Activated naive CD8-positive, alpha-beta T cell (primary cell): ENCODE results near the gene CDYL.

Experiments used
- H3K27ac Mint-ChIP-seq: one replicate; pipeline ENCODE4 v1.8.0; 2021; ENCODE audit warnings: mixed read lengths
- H3K27me3 Mint-ChIP-seq: one replicate; pipeline ENCODE4 v1.8.0; 2021; ENCODE audit warnings: mixed read lengths
- H3K36me3 Mint-ChIP-seq: one replicate; pipeline ENCODE4 v1.8.0; 2021; ENCODE audit warnings: mixed read lengths
- H3K4me1 Mint-ChIP-seq: one replicate; pipeline ENCODE4 v1.8.0; 2021; ENCODE audit warnings: low read depth, mixed read lengths
- H3K4me3 Mint-ChIP-seq: one replicate; pipeline ENCODE4 v1.8.0; 2021; ENCODE audit warnings: mild to moderate bottlenecking, mixed read lengths
- H3K9me3 Mint-ChIP-seq: one replicate; pipeline ENCODE4 v1.8.0; 2021; ENCODE audit warnings: low read depth, mixed read lengths

Gene CDYL

DNA sequence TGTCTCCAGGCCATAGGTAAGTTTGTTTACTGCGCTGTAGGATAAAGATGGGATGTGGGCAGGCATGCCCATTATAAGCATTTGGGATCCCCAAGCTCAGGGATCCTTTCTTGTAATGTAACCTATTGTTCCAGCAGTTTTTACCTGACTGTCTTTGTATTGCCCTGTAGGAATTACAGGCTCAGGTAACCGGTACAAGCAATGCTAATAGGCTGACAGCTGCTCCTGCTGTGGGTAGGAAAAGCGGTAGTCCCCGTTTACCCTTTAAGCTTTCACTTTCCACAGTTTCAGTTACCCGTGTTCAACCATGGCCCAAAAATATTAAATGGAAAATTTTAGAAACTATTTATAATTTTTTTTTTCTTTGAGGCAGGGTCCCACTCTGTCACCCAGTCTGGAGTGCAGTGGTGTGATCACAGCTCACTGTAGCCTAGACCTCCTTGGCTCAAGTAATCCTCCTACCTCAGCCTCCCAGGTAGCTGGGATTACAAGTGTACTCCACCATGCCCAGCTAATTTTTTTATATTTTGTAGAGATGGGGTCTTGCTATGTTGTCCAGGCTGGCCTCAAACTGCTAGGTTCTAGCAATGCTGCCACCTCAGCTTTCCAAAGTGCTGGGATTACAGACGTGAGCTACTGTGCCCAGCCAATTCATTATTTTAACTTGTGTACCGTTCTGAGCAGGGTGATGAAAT lies 108.6 kb downstream of the CDYL start:
- H3K9me3 Mint-ChIP-seq = peaks cover 5% of the 10 kb centered on the region
- peaks cover 70% of the 10 kb centered on the region for H3K4me1 Mint-ChIP-seq
- H3K27ac Mint-ChIP-seq = no peak overlapping the region
- H3K36me3 Mint-ChIP-seq = no peaks in the 10 kb centered on the region
- no peak overlapping the region for H3K4me3 Mint-ChIP-seq
- H3K27me3 Mint-ChIP-seq = no peaks in the 10 kb centered on the region

DNA sequence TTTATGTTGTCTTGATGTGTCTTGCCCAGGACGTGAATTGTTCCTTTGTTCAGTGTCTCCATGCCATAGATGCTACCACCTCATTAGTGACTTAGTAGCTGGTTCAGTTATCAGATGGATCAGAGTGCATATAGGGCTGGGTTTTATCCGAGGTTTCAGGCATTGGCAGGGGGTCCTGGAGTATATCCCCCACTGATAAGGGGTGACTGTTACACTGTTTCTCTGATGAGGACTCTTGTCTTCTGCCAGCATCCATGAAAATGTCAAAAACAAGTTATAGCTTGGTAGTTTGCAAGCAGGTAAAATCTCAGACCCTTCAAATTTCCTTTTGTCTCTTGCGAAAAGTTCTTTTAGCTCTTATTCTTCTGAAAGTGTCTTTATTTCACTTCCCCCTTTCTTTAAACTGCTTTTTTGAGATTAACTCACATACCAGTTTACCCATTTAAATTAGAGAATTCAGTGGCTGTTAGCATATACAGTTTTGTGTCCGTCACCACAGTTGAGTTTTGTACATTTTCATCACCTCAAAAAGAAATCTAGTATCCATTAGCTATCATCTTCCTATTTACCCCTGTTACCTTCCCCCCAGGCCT lies 109.2 kb downstream of the CDYL start:
- peaks cover 5% of the 10 kb centered on the region for H3K9me3 Mint-ChIP-seq
- H3K27me3 Mint-ChIP-seq = no peaks in the 10 kb centered on the region
- no peak overlapping the region for H3K4me3 Mint-ChIP-seq
- peaks cover 69% of the 10 kb centered on the region for H3K4me1 Mint-ChIP-seq
- H3K36me3 Mint-ChIP-seq = no peaks in the 10 kb centered on the region
- no peak overlapping the region for H3K27ac Mint-ChIP-seq

DNA sequence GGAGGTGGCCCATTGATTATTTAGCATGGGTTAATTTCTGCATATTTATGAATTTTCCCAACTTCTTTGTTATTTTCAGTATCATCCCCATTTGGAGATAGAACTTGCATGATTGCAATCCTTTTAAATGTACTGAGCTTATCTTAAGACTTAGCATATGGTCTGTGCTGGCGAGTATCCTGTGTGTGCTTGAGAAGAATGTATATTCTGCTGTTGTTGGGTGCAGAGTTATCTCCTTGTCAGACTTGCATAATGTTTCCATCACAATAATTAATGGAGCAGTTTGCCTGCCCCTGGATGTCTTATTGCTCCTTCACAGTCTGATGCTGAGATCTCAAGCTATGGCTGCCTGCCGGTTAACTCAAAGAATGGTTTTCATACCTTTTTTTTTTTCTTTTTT lies 112.6 kb downstream of the CDYL start:
- Mint-ChIP-seq H3K36me3 (peaks cover 8% of the 10 kb centered on the region), H3K27ac (no peak overlapping the region), H3K4me1 (peaks cover 48% of the 10 kb centered on the region), H3K4me3 (no peak overlapping the region), H3K9me3 (peaks cover 5% of the 10 kb centered on the region), H3K27me3 (no peaks in the 10 kb centered on the region)

DNA sequence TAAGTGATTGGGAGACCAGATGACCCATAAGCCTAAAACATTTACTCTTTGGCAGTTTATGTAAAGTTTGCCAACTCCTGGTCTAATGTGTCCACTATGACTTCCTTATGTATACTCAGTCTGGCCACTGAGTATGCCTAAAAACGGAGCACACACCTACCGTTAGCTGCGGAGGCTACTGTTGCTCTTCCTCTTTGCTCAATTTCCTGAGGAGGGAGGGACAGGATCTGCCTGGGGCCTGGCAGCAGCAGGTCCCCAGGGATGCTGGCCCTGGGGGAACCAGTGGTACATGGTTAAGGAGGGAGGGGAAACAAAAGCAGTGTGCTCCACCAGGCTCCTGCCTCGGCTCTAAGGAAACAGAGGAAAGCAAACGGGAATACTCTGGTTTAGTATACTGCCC lies 113.5 kb downstream of the CDYL start:
- Mint-ChIP-seq H3K4me3 (no peak overlapping the region), H3K27me3 (no peaks in the 10 kb centered on the region), H3K36me3 (peaks cover 8% of the 10 kb centered on the region), H3K4me1 (peaks cover 41% of the 10 kb centered on the region), H3K27ac (no peak overlapping the region), H3K9me3 (peaks cover 5% of the 10 kb centered on the region)

DNA sequence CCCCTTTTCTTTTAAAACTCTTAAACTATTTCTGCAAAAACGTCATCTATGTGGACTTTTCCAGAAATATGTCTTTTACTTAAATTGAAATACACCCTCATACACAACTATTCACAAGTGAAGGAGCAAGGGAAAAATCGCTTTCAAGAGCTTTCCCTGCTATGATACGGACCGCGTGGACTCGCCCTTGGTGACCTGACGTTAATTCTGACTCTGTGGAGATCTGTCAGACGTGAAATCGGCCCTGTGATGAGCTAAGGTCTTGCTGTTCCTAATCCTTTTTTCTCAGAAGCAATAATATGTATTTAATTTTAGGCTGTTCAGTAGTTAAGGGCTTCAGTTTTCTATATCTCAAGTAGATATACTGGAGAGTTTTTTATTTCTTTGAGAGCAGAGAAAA lies 114.0 kb downstream of the CDYL start:
- no peaks in the 10 kb centered on the region for H3K27me3 Mint-ChIP-seq
- H3K36me3 Mint-ChIP-seq = peaks cover 8% of the 10 kb centered on the region
- peaks cover 39% of the 10 kb centered on the region for H3K4me1 Mint-ChIP-seq
- H3K4me3 Mint-ChIP-seq = no peak overlapping the region
- peaks cover 5% of the 10 kb centered on the region for H3K9me3 Mint-ChIP-seq
- H3K27ac Mint-ChIP-seq = no peak overlapping the region

DNA sequence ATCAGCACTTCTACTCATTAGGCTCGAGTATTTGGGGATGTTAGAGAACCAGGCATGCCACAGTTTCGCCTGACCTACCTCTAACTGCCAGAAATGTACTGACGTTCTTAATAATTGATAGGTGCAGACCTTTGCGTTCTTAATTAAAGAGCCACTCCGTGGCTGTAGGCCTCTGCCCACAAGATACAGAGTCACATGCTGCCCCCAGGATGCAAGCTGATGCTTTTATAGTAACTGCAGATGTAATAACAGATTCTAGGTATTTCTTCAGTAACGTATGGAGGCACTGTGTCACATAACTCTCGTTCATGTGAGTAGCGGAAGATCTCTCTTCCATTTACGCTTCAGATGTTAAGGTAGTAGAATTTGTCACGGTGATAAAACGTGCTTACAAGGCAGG lies 114.4 kb downstream of the CDYL start:
- Mint-ChIP-seq H3K27ac (no peak overlapping the region), H3K27me3 (no peaks in the 10 kb centered on the region), H3K4me3 (no peak overlapping the region), H3K4me1 (peaks cover 35% of the 10 kb centered on the region), H3K36me3 (peaks cover 8% of the 10 kb centered on the region), H3K9me3 (peaks cover 5% of the 10 kb centered on the region)

DNA sequence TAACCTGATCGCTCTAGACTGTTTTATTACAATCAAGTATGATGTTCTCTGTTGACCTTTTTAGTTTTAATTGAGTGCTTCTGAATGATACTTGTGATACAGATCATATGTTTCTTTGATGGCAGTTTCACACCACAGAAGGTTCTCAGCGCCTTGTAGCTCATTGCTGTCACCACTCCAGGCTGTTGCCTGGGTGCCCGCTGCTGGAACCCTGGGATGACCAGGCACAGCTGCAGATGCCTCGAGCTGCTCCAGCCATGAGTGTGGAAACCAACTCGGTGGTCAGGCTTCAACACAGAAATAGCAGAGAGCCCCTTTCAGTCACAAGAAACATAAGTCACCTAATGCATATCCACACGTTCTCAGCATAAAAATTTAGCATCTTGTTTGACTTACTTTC lies 114.9 kb downstream of the CDYL start:
- H3K36me3 Mint-ChIP-seq = peaks cover 8% of the 10 kb centered on the region
- H3K4me3 Mint-ChIP-seq = no peak overlapping the region
- H3K27me3 Mint-ChIP-seq = no peaks in the 10 kb centered on the region
- H3K9me3 Mint-ChIP-seq = peaks cover 5% of the 10 kb centered on the region
- H3K4me1 Mint-ChIP-seq = peaks cover 31% of the 10 kb centered on the region
- H3K27ac Mint-ChIP-seq = no peak overlapping the region

DNA sequence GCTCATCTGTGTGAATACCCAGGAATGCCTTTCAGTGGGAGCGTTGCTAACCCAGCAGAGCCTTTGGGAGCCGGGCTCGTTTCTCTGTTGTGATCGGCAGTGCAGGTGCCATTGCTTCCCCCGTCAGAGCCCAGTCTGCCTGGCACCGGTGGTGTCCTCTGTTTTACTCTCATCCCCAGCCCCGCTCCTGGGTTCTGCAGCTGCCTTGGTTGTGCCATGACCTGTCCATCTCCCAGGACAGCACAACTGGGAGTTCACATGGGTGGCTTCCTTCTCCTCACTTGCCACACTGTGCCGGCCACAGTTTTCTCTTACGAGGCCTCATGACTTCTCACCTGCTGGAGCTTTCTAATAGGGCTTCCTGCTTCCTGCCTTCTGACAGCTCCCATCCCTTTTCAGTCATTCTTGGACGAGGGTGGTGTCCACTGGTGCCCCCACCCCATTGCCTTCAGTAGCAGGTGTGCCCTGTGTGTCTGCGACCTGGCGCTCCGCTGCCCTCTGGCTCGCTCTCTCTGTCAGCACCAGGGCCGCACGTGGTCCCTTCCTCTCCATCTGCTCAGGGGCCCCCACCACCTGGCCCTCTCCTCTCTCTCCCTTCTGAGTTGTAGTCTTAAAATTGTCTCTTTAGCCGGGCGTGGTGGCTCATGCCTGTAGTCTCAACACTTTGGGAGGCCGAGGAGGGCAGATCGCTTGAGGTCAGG lies 116.7 kb downstream of the CDYL start:
- Mint-ChIP-seq H3K27ac (no peak overlapping the region), H3K27me3 (no peaks in the 10 kb centered on the region), H3K36me3 (peaks cover 15% of the 10 kb centered on the region), H3K4me1 (peaks cover 15% of the 10 kb centered on the region), H3K4me3 (no peak overlapping the region), H3K9me3 (no peaks in the 10 kb centered on the region)

DNA sequence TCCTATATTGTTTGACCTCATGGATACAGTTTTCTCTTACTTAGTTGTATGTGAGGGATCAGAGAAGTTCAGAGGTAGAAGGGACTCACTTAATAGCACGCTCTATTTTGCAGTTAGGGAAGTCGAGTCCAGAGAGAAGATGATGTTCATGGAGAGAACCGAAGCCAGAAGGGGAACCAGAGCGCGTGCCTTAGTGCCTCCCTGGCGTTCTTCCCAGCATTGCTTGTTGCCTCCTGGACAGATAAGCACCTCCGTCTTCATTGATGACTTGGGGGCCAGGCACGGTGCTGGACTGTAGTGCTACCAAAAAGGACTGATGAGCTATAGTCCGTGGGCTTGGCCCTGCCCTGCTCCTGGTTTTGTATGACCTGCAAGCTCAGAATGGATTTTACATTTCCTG lies 117.8 kb downstream of the CDYL start:
- no peak overlapping the region for H3K27ac Mint-ChIP-seq
- peaks cover 22% of the 10 kb centered on the region for H3K36me3 Mint-ChIP-seq
- peaks cover 8% of the 10 kb centered on the region for H3K4me1 Mint-ChIP-seq
- no peak overlapping the region for H3K4me3 Mint-ChIP-seq
- no peaks in the 10 kb centered on the region for H3K27me3 Mint-ChIP-seq
- H3K9me3 Mint-ChIP-seq = peaks cover 1% of the 10 kb centered on the region

DNA sequence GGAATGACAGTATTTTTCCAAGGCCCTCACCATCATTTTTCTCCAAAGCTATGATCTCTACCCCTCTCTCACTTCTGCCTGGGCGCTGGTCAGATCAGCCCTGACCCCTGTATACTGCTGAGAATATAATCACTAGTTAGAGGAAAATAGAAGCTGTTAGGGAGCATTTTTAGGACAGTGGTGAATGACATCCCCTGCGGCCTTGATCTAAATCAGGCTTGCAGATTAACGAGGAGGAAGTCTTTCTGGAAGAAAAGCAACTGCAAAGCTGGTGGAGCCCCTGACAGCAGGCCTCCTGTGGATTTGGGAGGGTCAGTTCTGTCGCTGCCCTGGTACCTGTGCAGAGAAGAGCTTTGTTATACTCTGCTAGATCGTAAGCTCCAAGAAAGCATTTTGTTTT lies 119.8 kb downstream of the CDYL start:
- Mint-ChIP-seq H3K4me1 (no peaks in the 10 kb centered on the region), H3K9me3 (peaks cover 7% of the 10 kb centered on the region), H3K36me3 (peaks cover 27% of the 10 kb centered on the region), H3K4me3 (no peak overlapping the region), H3K27me3 (no peaks in the 10 kb centered on the region), H3K27ac (no peak overlapping the region)

DNA sequence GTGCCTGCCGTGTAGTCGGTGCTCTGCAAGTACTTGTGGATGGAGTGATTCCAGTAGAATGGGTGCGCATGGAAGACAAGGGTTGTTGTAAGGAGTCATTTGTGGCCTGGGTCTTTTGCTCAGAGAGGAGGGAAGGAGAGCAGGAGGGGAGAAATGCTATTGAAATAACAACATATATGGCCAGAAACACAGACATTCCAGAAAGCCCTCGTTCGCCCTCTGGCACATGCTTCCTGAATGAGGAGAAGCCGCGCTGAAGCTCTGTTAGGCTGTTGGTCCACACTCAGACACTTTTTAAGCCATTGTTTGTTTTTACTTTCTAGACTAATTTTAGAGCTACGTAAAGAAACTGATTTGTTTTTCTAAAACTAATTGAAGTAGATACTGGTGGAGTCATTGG lies 120.2 kb downstream of the CDYL start:
- no peak overlapping the region for H3K4me3 Mint-ChIP-seq
- no peak overlapping the region for H3K27ac Mint-ChIP-seq
- H3K27me3 Mint-ChIP-seq = no peaks in the 10 kb centered on the region
- peaks cover under 1% of the 10 kb centered on the region for H3K4me1 Mint-ChIP-seq
- peaks cover 30% of the 10 kb centered on the region for H3K36me3 Mint-ChIP-seq
- H3K9me3 Mint-ChIP-seq = peaks cover 7% of the 10 kb centered on the region

DNA sequence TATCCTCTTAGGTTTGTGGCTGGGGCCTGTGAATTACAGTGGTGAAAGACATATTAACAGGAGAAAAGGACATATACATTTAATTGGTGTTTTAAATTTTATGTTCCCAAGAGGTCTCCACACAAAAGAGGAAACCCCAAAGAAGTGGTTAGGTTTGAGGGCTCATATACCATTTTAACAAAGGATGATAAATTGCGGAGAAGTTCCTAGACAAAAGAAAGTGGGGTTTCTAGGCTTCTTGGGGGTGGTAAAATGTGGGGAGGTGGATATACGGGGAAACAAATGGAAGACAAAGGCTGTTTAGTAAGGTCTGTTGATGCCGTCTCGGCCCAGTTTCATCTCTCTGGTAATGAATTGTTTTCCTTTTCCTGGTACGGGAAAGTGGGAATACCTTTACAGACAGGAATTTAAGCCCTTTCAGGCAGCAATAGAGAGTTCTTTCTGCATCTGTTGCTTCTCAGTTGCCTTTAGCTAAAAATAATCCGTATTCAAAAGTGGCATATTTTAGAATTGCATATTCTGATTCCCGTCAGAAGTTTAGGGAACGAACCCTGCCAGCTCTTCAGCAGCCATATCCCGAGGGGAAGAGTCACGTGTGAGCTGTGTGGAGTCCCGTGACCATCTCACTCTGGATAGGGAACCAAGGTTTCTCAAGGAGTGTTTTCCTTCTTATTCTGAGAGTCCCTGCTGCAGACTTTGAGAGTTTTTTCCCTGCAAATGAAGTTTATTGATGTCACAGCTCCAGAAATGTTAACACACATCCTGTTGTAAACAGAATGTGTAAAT lies 123.2 kb downstream of the CDYL start:
- Mint-ChIP-seq H3K4me1 (peaks cover 4% of the 10 kb centered on the region), H3K36me3 (peaks cover 29% of the 10 kb centered on the region), H3K4me3 (no peak overlapping the region), H3K9me3 (peaks cover 7% of the 10 kb centered on the region), H3K27ac (no peak overlapping the region), H3K27me3 (no peaks in the 10 kb centered on the region)

DNA sequence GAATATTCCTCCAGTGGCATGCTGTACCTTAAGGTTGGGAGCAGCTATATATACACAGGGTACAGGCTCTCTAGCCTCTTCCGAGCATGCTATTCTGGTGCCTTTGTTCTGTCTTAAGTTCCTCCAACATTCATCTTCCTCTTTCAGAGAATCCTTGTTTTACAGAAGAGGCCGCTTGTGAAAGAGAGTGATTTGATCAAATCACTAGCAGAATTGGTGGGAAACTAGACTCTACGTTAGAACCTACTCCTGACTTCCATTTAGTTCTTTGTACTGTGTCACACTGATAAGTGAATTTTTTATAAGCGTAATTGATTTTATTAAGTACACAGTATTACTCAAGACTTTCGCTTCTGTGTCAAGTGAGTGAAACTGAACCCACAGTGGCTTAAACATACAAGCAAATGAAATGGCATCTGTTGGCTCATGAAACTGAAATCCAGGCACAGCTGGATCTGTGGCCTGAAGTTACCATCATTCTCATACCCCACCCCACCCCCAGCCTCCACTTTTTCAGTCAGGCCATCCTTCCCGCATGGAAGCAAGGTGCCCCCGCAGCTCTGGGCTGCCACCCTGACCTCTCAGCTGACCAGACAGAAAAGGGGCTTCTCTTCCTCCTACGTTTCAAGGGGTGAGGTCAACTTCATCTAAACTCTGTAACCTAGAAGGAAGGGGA lies 125.3 kb downstream of the CDYL start:
- Mint-ChIP-seq H3K27ac (no peak overlapping the region), H3K9me3 (peaks cover 7% of the 10 kb centered on the region), H3K27me3 (no peaks in the 10 kb centered on the region), H3K36me3 (peaks cover 25% of the 10 kb centered on the region), H3K4me1 (peaks cover 18% of the 10 kb centered on the region), H3K4me3 (no peak overlapping the region)

DNA sequence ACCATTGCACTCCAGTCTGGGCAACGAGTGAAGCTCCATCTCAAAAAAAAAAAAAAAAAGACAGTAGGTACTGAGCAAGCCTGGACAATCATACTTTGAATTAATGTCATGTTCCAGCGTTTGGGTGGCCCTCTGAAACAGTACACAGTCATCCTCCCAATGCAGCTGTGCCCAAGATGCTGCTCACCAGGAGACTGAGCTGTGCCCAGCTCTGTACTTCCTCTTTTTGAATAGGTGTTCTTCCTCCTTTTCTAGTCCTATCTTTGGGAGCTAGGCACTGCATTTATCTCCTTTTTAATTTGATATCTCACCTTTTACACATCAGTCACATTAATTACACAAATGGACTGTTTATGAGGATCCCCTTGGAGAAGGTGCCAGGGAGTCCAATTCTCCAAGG lies 126.2 kb downstream of the CDYL start:
- Mint-ChIP-seq H3K27ac (no peak overlapping the region), H3K27me3 (no peaks in the 10 kb centered on the region), H3K4me1 (peaks cover 26% of the 10 kb centered on the region), H3K4me3 (no peak overlapping the region), H3K9me3 (peaks cover 7% of the 10 kb centered on the region), H3K36me3 (peaks cover 23% of the 10 kb centered on the region)
